ENCODE data around the gene PEAK1. TPM values are rescaled to one million over a fixed set of nuclear protein-coding genes. Genes with fewer than 3 reads are reported as not detected.

Gene PEAK1
- total RNA-seq, 1 experiment from 2014 or later, result 58.7 TPM

DNA sequence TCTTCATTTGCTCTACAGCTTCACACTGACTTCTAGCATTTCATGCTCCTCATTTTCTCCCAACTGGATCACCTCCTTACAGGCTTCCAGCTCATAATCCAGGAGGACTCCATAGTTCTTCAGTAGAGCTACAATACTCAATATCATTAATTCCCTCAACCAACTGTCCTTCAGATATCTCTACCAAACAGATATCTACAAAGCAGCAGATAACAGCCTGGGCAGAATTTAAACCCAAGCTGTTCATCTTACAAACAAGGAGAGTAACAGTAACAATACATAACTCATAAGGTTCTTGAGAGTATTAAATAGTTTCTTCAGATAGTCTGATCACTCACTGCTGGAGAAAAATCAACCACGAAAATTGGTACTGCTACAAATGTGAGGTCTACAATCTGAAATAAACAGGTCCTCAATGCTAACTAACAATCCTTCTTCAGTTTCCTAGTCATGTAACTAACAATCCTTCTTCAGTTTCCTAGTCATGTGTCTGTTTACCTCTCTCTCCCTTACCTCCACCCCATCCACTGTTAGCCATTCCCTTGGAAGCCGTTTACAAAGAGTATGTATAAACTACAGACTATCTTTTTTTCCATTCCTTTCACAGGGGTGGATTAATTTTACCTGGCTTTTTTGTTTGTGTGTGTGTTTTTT is 5.0 kb downstream of the PEAK1 start:
- H3K36me3 ChIP-seq (ENCODE audit: control insufficient read depth, insufficient read depth, low read length), result no peaks in the 10 kb centered on the region
- TF ChIP-seq SIN3A (IDR thresholded peaks at IDR 0.05; ENCODE audit: borderline replicate concordance, insufficient read depth, low read depth, low read length), result no peak
- no peak for TF ChIP-seq TCF7L2 (IDR thresholded peaks at IDR 0.05; ENCODE audit: low read depth, low read length)
- TF ChIP-seq, protein P1, sequence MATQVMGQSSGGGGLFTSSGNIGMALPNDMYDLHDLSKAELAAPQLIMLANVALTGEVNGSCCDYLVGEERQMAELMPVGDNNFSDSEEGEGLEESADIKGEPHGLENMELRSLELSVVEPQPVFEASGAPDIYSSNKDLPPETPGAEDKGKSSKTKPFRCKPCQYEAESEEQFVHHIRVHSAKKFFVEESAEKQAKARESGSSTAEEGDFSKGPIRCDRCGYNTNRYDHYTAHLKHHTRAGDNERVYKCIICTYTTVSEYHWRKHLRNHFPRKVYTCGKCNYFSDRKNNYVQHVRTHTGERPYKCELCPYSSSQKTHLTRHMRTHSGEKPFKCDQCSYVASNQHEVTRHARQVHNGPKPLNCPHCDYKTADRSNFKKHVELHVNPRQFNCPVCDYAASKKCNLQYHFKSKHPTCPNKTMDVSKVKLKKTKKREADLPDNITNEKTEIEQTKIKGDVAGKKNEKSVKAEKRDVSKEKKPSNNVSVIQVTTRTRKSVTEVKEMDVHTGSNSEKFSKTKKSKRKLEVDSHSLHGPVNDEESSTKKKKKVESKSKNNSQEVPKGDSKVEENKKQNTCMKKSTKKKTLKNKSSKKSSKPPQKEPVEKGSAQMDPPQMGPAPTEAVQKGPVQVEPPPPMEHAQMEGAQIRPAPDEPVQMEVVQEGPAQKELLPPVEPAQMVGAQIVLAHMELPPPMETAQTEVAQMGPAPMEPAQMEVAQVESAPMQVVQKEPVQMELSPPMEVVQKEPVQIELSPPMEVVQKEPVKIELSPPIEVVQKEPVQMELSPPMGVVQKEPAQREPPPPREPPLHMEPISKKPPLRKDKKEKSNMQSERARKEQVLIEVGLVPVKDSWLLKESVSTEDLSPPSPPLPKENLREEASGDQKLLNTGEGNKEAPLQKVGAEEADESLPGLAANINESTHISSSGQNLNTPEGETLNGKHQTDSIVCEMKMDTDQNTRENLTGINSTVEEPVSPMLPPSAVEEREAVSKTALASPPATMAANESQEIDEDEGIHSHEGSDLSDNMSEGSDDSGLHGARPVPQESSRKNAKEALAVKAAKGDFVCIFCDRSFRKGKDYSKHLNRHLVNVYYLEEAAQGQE (IDR thresholded peaks at IDR 0.05; ENCODE audit: insufficient read depth in 1 of 2, low read depth in 2 of 2, low read length in 1 of 2), result no peak
- TF ChIP-seq, protein P2, sequence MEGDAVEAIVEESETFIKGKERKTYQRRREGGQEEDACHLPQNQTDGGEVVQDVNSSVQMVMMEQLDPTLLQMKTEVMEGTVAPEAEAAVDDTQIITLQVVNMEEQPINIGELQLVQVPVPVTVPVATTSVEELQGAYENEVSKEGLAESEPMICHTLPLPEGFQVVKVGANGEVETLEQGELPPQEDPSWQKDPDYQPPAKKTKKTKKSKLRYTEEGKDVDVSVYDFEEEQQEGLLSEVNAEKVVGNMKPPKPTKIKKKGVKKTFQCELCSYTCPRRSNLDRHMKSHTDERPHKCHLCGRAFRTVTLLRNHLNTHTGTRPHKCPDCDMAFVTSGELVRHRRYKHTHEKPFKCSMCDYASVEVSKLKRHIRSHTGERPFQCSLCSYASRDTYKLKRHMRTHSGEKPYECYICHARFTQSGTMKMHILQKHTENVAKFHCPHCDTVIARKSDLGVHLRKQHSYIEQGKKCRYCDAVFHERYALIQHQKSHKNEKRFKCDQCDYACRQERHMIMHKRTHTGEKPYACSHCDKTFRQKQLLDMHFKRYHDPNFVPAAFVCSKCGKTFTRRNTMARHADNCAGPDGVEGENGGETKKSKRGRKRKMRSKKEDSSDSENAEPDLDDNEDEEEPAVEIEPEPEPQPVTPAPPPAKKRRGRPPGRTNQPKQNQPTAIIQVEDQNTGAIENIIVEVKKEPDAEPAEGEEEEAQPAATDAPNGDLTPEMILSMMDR (IDR thresholded peaks at IDR 0.05), result no peak
- no peak for TF ChIP-seq POLR2AphosphoS5 (IDR thresholded peaks at IDR 0.05; ENCODE audit: low read depth, low read length)
- no peaks in the 10 kb centered on the region for H3K9me3 ChIP-seq (ENCODE audit: control insufficient read depth, insufficient read depth, low read depth, low read length)
- no peak overlapping the region for H3K27ac ChIP-seq (ENCODE audit: low read length)
- ChIA-PET CTCF (no interaction called here), POLR2A (no interaction called here)
- in situ Hi-C loops (cut with HindIII; ENCODE audit: low pct_unique_long_range_greater_than_20kb, low sequenced_read_pairs) (no loop called here), intact Hi-C loops (cut with micrococcal nuclease; ENCODE audit: unreplicated experiment) (no loop called here)
- DNase-seq (ENCODE audit: low read depth, low spot score) (no peak), ATAC-seq (no peak)
- H3K4me1 ChIP-seq (ENCODE audit: control insufficient read depth, insufficient read depth, low read length), result peaks cover 25% of the 10 kb centered on the region
- H3K4me3 ChIP-seq (ENCODE audit: low read depth in 2 of 2, low read length in 2 of 2), result no peak overlapping the region
- H3K27me3 ChIP-seq (ENCODE audit: control insufficient read depth, insufficient read depth, low read length), result no peaks in the 10 kb centered on the region
- BruUV-seq (replicated peaks), result no TSS peak

DNA sequence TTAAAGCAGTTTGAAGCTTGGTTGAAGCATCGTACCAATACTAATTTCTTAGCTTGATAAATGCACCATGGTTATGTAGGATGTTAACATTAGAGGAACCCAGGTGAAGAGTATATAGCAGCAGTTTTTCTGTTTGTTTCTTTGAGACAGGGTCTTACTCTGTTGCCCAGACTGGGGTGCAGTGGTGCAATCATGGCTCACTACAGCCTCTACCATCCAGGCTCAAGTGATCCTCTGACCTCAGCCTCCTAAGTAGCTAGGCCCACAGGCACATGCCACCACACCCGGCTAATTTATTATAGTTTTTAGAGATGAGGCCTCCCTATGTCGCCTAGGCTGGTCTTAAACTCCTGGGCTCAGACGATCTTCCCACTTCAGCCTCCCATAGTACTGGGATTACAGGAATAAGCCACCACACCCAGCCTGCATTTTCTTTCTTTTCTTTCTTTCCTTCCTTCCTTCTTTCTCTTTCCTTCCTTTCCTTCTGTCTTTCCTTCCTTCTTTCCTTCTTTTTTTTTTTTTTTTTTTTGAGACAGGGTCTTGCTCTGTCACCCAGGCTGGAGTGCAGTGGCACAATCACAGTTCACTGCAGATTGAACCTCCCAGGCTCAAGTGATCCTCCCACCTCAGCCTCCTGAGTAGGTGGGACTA is 6.1 kb downstream of the PEAK1 start:
- no peak for TF ChIP-seq TCF7L2 (IDR thresholded peaks at IDR 0.05; ENCODE audit: low read depth, low read length)
- TF ChIP-seq, protein P1 (IDR thresholded peaks at IDR 0.05; ENCODE audit: insufficient read depth in 1 of 2, low read depth in 2 of 2, low read length in 1 of 2), result no peak
- no peak for TF ChIP-seq POLR2AphosphoS5 (IDR thresholded peaks at IDR 0.05; ENCODE audit: low read depth, low read length)
- TF ChIP-seq, protein P2 (IDR thresholded peaks at IDR 0.05), result no peak
- TF ChIP-seq SIN3A (IDR thresholded peaks at IDR 0.05; ENCODE audit: borderline replicate concordance, insufficient read depth, low read depth, low read length), result no peak
- H3K4me3 ChIP-seq (ENCODE audit: low read depth in 2 of 2, low read length in 2 of 2), result no peak overlapping the region
- DNase-seq (ENCODE audit: low read depth, low spot score) (no peak), ATAC-seq (no peak)
- H3K9me3 ChIP-seq (ENCODE audit: control insufficient read depth, insufficient read depth, low read depth, low read length), result no peaks in the 10 kb centered on the region
- intact Hi-C loops (cut with micrococcal nuclease; ENCODE audit: unreplicated experiment) (no loop called here), in situ Hi-C loops (cut with HindIII; ENCODE audit: low pct_unique_long_range_greater_than_20kb, low sequenced_read_pairs) (no loop called here)
- ChIA-PET CTCF (no interaction called here), POLR2A (interaction anchor here (0.6 kb wide), 1 partner anchor 134 kb away, joined by 7 read pairs; no protein-coding TSS in a partner anchor)
- BruUV-seq (replicated peaks), result no TSS peak
- no peak overlapping the region for H3K27ac ChIP-seq (ENCODE audit: low read length)
- peaks cover 31% of the 10 kb centered on the region for H3K4me1 ChIP-seq (ENCODE audit: control insufficient read depth, insufficient read depth, low read length)
- no peaks in the 10 kb centered on the region for H3K27me3 ChIP-seq (ENCODE audit: control insufficient read depth, insufficient read depth, low read length)
- H3K36me3 ChIP-seq (ENCODE audit: control insufficient read depth, insufficient read depth, low read length), result no peaks in the 10 kb centered on the region
